OCI-LY7 (cell line): ENCODE data around the gene MDFIC.

Experiments
- CTCF ChIP-seq: fragments of 200-600 bp; sonication (generic); conservative IDR thresholded peaks from 2 replicates; pipeline ENCODE4 v1.5.1; 2014; ENCODE audit warnings: mild to moderate bottlenecking, antibody characterized with exemption, low read length, moderate library complexity, mixed read lengths
- EZH2phosphoT487 ChIP-seq: fragments of 200-600 bp; sonication (generic); IDR thresholded peaks from 2 replicates; pipeline ENCODE4 v1.6.1; 2018; ENCODE audit warnings: low read depth, borderline replicate concordance, mild to moderate bottlenecking, mixed run types, antibody characterized with exemption, low read length, moderate library complexity, mixed read lengths

- TF ChIP-seq CTCF (no peak), EZH2phosphoT487 (no peak)
Observed at GRCh38 chr7:114933658-114934057, 11.8 kb downstream of the MDFIC start.
